ENCODE results near the gene LAMB1. TPM values are rescaled to one million over a fixed set of nuclear protein-coding genes. Genes with fewer than 3 reads are reported as not detected.

LAMB1 gene
- total RNA-seq, 1 experiment from 2014 or later: 240 TPM

DNA sequence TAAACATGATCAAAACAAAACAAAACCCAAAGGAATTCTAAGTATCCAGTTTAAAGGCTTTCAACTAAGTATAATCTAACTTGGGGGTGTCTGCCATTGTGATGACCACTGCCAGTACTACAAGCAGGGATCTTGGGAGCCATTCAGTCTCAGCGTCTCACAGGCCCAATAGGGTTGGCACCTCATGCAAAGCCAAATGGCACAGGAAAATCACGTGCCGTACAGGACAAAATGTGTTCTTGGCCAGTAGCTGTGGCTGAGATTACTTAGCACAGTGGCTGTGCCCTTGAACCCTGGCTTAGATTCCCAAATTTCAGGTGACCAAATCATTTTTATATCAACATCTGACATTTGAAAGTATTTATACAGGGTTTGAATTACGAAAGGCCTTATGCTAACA, 62.0 kb downstream of the LAMB1 start:
- CTCF ChIA-PET: no interaction called here

DNA sequence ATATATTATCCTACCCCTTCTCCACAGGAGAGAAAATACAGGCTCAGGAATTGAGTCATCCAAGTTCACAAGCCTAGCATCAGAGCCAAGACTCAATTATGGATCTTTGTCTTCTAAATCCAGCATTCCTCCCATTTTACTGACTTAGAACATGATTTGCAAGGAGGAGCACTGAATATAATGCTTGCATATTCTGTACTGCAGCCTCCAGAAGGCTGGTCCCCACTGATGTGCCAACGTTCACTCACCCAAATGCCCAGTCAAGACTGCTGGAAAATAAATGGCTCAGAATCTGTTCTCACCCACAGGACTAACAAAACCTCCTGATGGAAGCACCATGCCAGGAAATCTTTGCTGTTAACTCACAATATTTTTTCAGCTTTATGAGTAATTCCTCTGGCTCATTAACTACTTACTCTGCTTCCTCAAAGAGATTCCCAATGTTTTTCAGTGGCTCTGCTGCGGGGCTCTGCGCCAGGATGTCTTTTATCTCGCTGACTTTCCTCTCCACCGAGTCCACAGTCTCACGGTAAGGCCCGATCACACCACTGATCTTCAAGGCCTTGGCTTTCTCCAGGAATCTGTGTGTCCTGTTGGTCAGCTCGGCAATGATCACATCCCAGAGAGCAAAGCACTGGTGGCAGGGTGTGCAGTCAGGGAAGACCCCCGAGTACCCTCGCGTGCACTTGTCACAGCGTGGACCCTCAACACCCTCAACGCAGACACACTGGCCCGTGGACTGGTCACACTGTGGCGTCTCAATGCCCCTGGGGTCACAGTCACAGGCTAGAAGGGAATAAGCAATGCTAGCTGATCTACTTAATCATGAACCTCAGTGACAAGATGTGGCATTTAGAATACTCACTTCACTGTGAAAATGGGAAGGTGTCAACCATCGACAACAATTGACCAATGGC, 63.1 kb downstream of the LAMB1 start:
- Mint-ChIP-seq H3K4me3 (ENCODE audit: low read depth, unreplicated experiment) (no peak overlapping the region), H3K27me3 (ENCODE audit: unreplicated experiment) (no peaks in the 10 kb centered on the region), H3K9me3 (ENCODE audit: low read depth, unreplicated experiment) (no peaks in the 10 kb centered on the region), H3K27ac (ENCODE audit: unreplicated experiment) (no peak overlapping the region), H3K4me1 (ENCODE audit: low read depth, unreplicated experiment) (no peaks in the 10 kb centered on the region), H3K36me3 (ENCODE audit: insufficient read depth, unreplicated experiment) (peaks cover 41% of the 10 kb centered on the region)
- DNase-seq: no peak
- CTCF ChIA-PET: no interaction called here
- no peak for TF ChIP-seq CTCF (IDR thresholded peaks at IDR 0.05; ENCODE audit: unreplicated experiment)
- BruUV-seq (replicated peaks): no TSS peak
- intact Hi-C loops (cut with micrococcal nuclease; ENCODE audit: unreplicated experiment): no loop called here

More for the DNA sequence above, 62.0 kb downstream of the LAMB1 start:
- no peaks in the 10 kb centered on the region for H3K4me1 Mint-ChIP-seq (ENCODE audit: low read depth, unreplicated experiment)
- no peak for DNase-seq
- no peak overlapping the region for H3K4me3 Mint-ChIP-seq (ENCODE audit: low read depth, unreplicated experiment)
- no peak for TF ChIP-seq CTCF (IDR thresholded peaks at IDR 0.05; ENCODE audit: unreplicated experiment)
- H3K27me3 Mint-ChIP-seq (ENCODE audit: unreplicated experiment): no peaks in the 10 kb centered on the region
- intact Hi-C loops (cut with micrococcal nuclease; ENCODE audit: unreplicated experiment): no loop called here
- no peak overlapping the region for H3K27ac Mint-ChIP-seq (ENCODE audit: unreplicated experiment)
- no TSS peak for BruUV-seq (replicated peaks)
- no peaks in the 10 kb centered on the region for H3K9me3 Mint-ChIP-seq (ENCODE audit: low read depth, unreplicated experiment)
- peaks cover 42% of the 10 kb centered on the region for H3K36me3 Mint-ChIP-seq (ENCODE audit: insufficient read depth, unreplicated experiment)

DNA sequence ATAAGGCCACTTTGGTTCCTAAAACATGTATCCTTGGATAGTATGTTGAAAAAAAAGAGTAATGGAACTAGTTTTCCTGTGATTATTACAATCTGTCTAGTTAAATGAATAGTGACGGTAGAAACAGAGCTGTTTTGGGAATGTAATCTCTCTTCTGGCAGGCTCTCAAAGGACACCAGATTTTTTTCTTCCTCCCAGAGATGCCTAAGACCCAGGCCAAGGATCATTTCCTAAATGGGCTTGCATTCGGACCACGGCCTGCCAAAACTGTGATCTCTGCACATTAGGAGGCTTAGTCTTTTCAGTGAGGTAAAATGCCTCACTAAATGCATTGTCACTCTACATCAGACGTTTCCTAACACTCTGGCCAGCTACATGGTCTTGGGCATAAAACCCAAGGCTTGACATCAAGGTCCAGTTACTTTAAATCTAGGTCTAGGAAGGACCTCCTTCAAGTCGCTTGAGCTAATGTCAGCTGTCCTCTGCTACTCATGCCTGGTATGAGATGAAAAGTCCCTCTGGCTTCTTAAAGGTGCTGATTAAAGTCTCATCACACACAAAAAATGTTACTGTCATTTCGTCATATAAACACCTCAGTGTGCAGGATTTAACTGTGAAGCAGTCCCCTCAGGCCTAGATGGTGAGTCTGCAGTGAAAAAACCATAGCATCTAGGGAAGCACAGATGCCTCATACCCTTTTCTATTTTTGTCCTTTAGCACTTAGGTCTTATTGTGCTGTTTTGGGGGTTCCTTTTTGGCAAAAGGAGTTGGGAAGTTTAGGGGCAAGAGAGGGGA, 64.3 kb downstream of the LAMB1 start:
- DNase-seq: no peak
- peaks cover 45% of the 10 kb centered on the region for H3K36me3 Mint-ChIP-seq (ENCODE audit: insufficient read depth, unreplicated experiment)
- no peak overlapping the region for H3K27ac Mint-ChIP-seq (ENCODE audit: unreplicated experiment)
- H3K4me3 Mint-ChIP-seq (ENCODE audit: low read depth, unreplicated experiment): no peak overlapping the region
- CTCF ChIA-PET: no interaction called here
- H3K9me3 Mint-ChIP-seq (ENCODE audit: low read depth, unreplicated experiment): no peaks in the 10 kb centered on the region
- intact Hi-C loops (cut with micrococcal nuclease; ENCODE audit: unreplicated experiment): no loop called here
- no peak for TF ChIP-seq CTCF (IDR thresholded peaks at IDR 0.05; ENCODE audit: unreplicated experiment)
- no peaks in the 10 kb centered on the region for H3K4me1 Mint-ChIP-seq (ENCODE audit: low read depth, unreplicated experiment)
- BruUV-seq (replicated peaks): no TSS peak
- no peaks in the 10 kb centered on the region for H3K27me3 Mint-ChIP-seq (ENCODE audit: unreplicated experiment)

GRCh38 chr7:107937531-107937930, 65.4 kb downstream of the LAMB1 start:
- no TSS peak for BruUV-seq (replicated peaks)
- intact Hi-C loops (cut with micrococcal nuclease; ENCODE audit: unreplicated experiment): no loop called here
- Mint-ChIP-seq H3K27me3 (ENCODE audit: unreplicated experiment) (no peaks in the 10 kb centered on the region), H3K4me1 (ENCODE audit: low read depth, unreplicated experiment) (no peaks in the 10 kb centered on the region), H3K9me3 (ENCODE audit: low read depth, unreplicated experiment) (no peaks in the 10 kb centered on the region), H3K4me3 (ENCODE audit: low read depth, unreplicated experiment) (no peak overlapping the region), H3K27ac (ENCODE audit: unreplicated experiment) (no peak overlapping the region), H3K36me3 (ENCODE audit: insufficient read depth, unreplicated experiment) (peaks cover 46% of the 10 kb centered on the region)
- DNase-seq: no peak
- TF ChIP-seq CTCF (IDR thresholded peaks at IDR 0.05; ENCODE audit: unreplicated experiment): no peak
- CTCF ChIA-PET: no interaction called here

Data from Calu3 (cell line).